ENCODE data around the gene ZNF530.

ZNF530 gene

DNA sequence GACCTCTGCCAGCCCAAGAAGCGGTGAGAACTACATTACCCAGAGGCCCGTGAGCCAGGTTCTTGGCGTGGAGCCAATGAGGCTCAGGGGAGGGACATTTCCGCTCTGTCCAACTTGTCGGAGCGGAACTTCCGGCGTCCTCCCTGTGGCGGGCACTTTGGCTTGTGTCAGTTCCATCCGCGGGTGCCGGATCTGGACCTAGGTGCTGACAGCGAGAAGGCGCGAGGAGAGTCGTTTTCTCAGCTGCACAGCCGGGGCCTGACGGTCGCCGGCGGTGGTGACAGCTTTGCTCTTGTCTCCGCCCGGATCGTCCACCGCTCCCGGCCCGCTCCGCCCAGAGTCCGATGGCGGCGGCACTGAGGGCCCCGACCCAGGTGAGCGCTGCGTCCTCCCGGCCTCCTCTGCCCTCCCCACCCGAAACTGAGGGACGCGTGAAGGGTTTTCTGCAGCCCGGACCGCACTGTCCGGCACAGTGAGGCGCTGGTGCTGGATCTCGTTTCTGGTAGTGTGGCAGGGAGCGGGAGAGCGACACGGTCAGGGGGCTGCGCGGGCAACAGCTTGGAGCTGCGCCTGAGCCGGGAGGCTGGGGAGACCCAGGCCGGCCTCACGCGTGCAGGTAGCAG is at the start of gene ZNF530:
TSS of gene ZNF530 (plus strand) at position 125 of the 623 bp plus-strand sequence. CDS start 4,461 bp downstream, outside the sequence.
- peak; percentile 67 for DNase-seq (ENCODE audit: low read depth, low spot score)

DNA sequence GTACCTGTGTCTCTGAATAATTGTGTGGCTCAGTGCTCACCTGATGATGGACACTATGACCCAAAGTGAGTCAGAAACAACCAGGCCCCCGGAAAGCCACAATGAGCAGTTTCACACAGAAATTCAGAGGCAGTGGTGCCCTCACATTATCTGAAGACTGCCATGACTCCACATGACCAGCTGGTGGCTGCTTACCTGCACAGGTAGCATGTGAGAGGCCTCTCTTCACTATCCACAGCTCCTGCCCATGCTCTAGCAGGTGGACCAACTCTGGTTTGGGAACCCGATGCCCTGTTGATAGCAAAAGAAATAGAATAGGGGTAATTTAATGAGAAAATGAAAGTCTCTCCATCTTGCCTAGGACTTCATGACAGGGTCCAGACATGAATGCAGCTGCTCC is 47.3 kb upstream of the ZNF530 start:
- DNase-seq (ENCODE audit: low read depth, low spot score): no peak

DNA sequence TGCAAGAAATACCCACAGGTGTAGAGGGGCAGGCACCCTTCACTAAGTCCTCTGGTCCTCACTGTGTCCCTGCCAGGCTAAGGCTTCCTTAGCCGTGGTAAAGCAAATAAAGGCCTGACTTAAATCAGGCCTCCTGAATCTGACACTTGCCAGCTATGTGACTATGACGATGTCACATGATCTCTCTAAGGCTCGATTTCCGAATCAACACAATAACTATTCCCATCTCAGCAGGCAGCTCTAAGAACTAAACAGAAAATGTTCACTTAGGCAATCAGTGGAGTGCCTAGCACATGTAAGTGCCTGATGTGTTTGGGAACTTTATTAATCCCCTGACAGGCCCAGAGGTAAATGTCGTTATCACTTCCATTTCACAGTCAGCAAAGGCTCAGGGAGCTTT is 42.0 kb upstream of the ZNF530 start:
- no peak for DNase-seq (ENCODE audit: low read depth, low spot score)

DNA sequence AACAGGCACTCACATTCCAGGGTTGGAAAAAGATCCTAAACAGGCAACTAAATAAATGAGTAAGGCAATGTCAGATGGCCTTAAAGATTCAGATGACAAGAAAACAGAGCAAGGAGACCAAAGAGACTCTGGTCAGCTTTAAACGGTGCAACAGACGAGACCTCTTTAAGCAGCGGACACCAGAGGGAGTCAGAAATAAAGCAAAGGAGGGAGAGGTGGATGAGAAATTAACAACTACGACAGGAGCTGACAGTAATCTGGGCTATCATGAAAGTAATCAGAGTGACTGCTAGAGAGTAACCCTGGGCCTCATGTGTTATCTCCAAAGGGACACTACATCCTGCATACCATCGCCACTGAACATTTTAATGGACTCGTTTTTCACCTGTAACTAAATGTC is 41.2 kb upstream of the ZNF530 start:
- no peak for DNase-seq (ENCODE audit: low read depth, low spot score)

DNA sequence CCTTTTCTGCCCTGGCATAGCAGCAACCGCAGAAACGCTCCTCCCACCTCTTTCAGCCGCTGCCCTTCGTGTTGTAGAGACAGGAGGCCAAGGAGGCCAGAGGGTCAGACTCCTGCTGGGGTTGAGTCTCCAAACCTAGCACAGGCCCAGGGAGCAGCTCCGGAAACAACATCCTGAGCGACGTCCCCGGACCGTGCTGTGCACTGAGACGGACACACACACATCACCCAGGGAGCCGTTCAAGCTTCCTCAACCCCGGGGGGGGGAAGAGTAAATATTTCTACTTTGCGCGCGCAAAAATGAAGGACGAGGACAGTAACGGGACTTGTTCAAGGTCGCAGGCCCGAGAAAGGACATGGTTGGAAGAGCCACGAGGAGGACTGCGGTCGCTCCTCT is 40.7 kb upstream of the ZNF530 start:
- DNase-seq (ENCODE audit: low read depth, low spot score): no peak

DNA sequence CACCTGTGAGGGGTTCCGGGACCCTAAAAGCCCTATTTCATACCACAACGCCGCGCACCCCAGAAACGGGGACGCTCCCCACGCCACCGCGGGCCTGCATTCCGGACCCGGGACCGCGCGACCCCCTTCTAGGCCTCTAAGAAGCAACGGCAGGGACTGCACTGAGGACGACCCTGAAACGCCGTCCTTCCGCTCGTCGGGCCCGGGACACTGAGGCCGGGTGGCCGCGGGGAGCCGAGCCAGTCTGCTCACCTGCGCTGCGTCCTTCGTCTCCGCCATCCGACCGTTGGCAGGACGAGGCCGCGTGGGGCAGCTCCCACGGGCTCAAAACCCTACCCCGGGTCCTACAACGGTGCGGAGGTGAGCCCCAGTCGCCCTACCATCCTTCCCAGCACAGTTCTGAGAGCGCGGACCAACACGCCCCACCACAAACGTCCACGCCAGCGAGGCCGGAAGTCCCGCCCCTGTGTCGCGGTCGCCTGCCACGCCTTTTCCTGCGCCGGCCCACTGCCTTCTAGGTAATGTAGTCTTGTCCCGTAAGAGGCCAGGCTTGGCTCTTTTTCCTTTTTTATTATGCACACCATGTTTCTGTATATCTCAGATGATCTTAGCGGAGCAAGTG is 40.2 kb upstream of the ZNF530 start, which contains the start of gene ZNF550:
TSS of gene ZNF550 (minus strand) at position 460 of the 622 bp plus-strand sequence. CDS start at position 279, 181 bp downstream.
- DNase-seq (ENCODE audit: low read depth, low spot score): peak; percentile 76

DNA sequence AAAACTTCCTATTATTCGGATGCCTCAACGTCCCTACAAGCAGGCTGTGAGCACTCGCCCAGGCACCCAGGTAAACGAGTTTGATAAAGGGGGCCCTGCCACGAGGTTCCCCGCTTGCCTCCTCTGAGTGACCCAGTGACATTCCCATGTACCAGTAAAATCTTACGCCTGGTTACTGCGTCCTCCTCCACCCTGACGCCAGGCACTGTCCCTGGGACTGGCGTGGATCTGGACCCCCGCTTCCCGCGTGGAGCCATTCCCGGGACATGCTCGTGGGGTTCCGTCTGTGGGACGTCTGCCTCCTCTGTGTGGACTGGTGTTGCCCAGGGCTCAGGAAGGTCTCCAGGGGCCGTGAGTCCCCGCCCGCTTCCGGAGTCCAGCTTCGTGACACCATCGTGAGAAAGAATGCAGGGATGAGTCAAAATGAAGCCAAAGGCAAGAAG is 39.6 kb upstream of the ZNF530 start:
- no peak for DNase-seq (ENCODE audit: low read depth, low spot score)

DNA sequence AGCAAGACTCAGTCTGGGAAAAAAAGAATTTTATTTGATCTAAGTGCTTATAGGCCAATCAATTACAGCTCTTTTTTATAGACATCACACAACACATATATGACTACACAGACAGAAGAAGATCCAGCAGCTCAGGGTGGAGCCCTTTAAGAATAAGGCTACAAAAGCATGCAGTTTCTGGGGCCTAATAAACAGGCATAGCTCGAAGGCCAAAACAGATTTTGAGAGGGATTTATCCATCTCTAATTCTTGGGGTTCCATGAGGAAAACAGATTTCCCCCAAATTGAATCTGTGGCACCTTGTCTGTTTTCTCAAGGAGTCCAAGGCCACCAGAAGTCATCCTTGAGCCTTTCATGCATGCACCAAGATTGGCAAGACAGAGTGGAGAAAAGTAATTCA is 36.1 kb upstream of the ZNF530 start:
- DNase-seq (ENCODE audit: low read depth, low spot score): no peak

DNA sequence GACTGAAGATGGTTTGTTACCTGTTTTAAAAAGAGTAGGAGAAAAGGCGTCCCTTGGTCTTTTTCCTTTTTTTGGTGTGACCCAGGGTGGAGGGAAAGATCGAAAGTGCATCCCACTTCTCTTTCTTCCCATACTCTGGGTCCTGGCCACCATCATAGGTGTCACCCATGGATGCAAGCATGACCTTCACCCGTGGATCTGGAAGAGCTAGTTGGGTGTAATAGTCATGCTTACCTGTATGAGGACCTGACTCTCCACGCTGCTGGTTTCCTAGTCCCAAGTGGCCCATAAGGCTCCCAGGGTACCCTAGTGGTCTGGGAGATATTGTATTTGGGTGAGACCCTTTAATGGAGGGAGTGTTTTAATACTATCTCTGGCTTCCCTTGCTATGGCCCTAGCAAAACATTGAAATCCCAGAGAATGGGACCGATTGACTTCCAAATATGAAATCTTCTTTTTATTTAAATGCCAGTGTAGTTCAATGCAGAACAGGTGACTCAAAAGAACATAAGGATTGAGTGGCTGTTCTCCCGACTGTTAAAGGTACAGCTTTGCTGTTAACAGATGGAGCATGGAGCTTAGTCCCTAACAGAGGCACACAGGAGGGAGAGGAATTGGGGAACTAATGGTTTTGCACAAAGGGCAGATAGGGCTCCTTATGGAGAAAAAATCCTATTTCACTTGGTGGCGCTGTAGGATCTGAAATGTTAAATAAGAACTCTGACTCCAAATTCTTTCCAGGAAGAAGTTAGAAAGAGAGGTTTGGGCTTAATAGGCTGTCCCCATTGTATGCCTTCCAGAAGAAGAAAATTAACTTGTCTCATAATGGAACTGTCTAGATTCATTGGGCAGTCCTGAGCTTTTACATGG is 33.1 kb upstream of the ZNF530 start:
- DNase-seq (ENCODE audit: low read depth, low spot score): no peak

DNA sequence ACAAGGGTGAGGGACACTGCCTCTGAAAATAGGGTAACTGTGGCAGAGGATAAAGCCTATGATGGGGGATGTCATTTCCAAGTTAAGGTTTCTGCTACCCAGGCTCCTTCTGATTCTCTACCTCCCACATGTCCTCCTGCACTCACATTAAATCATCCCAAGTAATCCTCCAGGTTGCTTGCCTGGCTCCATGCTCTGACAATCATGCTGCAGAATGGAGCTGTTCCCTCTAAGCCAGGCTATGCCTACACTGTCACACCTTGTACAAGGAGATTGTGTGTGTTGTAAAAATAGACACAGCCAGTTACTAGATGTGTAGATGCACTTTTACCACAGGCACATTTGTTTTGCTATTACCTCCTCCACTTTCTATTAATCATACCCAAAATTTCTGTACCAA is 29.0 kb upstream of the ZNF530 start:
- no peak for DNase-seq (ENCODE audit: low read depth, low spot score)

DNA sequence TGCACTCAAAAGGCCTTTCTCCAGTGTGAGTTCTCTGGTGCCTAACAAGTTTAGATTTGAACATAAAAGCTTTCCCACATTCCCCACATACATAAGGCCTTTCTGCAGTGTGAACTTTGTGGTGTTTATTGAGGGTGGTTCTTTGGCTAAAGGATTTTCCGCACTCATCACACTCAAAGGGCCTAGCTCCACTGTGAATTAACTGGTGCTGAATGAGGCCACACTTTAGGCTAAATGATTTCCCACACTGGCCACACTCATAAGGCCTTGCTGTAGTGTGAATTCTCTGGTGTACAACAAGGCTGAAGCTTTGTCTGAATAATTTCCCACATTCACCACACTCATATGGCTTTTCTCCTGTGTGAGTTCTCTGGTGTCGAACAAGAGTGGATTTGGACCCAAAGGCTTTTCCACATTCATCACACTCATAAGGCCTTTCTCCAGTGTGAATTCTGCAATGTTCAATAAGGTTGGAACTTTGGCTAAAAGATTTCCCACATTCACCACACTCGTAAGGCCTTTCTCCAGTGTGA is 27.2 kb upstream of the ZNF530 start:
- DNase-seq (ENCODE audit: low read depth, low spot score): no peak

DNA sequence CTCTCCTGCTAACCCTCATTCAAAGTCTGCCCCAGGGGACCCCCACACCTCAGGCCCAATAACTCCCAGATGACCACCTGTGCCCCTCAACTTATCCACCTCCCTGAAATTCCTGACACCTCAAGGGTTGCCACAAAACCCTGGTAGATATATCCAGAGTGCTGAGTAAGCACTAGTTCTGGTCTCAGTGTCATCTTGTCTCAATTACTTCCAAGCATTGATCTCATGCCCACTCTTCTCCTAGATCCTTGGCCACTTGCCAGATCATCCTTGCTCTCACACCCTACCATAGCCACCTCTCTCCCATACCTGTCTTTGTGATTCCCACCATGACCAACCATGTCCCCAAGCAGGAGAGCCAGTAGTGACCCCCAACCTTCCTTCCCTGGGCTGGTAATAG is 23.0 kb upstream of the ZNF530 start:
- no peak for DNase-seq (ENCODE audit: low read depth, low spot score)

DNA sequence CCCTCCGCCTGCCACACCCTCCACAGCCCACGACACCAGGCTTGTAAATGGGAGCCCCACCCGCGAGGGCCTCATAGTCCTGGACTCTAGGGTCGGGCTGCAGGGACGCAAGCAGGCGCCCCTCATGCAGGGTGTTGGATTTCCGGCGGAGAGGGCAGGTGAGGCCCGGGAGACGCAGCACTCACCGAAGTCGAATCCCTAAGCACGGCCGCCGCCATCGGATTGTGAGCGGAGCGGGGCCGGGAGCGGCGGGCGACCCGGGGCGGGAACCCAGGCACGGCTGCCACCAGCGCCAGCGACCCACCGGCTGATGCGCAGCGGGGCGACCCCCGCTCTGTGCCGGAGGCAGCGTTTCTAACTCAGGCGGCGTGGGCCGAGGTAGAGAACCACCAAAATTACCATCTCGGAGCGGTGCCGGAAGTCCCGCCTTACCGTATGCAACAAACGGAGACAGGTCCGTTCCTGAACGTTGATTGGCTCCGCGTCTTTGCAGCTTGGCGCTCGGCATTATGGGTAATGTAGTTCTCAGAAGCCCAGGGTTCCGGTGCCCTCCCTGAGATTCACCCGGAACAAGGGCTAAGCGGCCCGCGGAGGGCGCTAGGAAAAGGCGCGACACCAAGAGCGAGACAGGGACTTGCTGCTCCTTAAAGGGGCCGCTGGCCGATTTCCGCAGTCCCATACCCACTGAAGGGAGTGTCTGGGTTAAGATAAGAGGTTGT is 21.0 kb upstream of the ZNF530 start, which contains the start of gene ZNF416:
TSS of gene ZNF416 (minus strand) at position 425 of the 719 bp plus-strand sequence. CDS start at position 218, 207 bp downstream.
- peak; percentile 93 for DNase-seq (ENCODE audit: low read depth, low spot score)

DNA sequence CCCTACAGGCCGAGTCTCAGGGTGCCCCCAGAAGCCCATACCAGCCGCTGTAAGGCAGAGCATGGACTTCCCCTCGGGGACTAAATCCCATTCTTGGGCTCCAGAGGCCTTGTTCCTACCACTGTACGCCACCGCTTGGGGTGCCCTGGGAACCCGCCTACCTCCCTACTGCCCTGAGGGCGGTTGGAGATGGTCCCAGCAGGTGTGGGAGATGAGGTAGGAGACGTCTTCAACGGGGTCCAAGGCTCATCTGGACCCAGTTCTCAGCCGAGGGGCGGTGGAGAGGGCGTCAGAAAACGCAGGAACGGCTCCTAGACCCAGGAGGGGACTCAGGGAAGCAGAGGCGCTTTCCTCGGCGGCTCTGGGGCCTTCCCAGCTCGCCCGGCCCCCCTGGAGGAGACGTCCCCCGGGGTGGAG is 16.6 kb upstream of the ZNF530 start:
- DNase-seq (ENCODE audit: low read depth, low spot score): no peak

DNA sequence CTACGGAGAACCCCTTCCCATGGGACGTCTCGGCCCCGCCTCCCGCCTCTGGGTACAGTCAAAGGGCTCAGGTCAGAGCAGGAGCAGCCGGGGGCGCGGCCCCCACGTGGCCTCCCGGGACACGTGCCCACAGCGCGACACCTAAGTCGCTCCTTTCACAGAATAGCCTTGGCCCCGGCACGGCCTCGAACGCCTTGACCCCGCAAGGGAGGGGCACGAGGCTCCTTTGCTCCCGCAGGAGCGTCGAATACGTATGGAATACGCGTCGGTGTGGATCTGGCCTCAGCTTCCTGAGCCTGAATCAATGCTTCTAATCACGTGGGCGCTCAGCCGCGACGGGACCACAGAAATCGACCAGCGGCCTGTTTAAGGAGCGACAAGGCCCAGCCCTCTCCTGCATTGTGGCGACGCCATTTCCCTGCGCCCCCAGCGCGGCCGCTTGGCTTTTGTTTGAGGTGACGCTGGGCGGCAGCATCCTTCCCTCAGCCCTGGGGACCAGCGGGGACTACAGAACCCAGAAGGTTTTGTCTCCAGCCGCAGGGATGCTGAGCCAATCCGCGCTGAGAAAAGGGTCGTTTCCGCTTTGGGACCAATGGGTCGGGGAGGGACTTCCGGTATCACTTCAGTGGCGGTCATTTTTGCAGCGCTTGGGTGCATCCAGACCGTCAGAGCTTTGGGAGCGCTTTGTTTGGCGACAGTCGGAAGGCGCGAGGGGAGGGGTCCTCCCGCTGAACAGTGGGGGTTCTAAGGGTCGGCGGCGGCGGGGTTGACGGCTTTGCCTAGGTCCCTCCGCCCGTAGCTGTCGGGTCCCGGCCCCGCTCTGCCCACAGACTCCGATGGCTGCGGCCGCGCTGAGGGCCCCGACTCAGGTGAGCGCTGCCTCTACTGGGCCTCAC is 15.9 kb upstream of the ZNF530 start, which contains the start of gene ZIK1:
TSS of gene ZIK1 (plus strand) at position 625 of the 896 bp plus-strand sequence. CDS start at position 837, 212 bp downstream.
- DNase-seq (ENCODE audit: low read depth, low spot score): peak; percentile 72

DNA sequence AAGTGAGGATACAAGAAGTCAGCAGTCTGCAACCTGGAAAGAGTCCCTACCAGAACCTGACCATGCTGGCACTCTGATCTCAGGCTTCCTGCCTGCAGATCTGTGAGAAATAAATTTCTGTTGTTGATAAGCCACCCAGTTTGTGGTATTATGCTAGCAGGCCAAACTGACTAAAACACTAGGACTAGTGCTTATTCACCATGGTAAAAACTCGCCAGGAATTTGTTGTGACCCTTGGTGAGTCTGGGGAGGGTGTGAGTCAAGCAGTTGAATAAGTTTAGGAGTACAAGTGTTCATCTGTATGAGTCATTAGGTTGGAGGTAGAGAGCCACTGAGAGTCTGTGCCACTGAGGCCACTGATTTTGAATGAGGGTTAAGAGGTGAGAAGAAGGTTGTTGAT is 12.2 kb upstream of the ZNF530 start:
- DNase-seq (ENCODE audit: low read depth, low spot score): no peak

DNA sequence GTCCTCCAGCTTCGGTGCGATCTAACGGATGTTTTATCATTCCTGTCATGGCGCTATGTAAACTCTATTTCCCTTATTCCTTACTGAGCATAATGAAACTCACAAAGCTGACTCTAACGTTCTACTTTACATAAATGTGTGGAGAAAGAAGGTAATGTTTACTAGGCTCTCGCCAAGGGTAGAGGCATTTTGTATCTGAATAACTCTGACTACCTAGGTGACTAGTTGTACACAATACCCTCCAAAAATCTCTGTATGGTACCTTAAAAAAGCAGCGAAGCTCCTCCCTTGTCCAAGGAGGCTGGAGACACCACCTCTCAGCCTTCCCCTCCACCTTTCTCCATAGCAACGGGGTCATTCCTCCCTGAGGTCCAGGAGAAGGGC is 316 bp upstream of the ZNF530 start:
- DNase-seq (ENCODE audit: low read depth, low spot score): no peak

DNA sequence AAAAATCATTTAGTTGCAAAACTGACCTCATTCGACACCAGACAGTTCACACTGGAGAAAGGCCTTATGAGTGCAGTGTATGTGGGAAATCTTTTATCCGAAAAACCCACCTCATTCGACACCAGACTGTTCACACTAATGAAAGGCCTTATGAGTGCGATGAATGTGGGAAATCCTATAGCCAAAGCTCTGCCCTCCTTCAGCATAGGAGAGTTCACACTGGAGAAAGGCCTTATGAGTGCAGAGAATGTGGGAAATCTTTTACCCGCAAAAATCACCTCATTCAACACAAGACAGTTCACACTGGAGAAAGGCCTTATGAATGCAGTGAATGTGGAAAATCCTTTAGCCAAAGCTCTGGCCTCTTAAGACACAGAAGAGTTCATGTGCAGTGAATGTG is 7.2 kb downstream of the ZNF530 start:
- no peak for DNase-seq (ENCODE audit: low read depth, low spot score)

DNA sequence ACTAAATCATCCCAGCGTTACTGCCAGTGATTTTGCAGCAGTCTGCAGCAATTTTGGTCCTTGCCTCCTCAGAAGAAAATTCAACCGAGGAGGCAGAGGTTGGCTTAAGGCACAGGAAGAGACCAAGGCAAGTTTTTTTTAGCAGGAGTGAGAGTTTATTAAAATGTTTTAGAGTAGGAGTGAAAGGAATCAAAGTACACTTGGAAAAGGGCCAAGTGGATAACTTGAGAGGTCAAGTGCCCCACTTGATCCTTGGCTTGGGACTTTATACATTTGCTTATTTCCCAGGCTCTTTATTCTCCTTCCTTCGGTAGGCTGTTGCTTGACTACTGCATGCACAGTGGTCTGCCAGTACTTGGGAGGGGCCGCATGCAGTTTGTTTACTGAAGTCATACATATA is 11.4 kb downstream of the ZNF530 start:
- DNase-seq (ENCODE audit: low read depth, low spot score): no peak

Data from activated CD4-positive, CD25-positive, alpha-beta regulatory T cell treated with anti-CD3 and anti-CD28 coated beads, Interleukin-2, amount 50 U/mL, for 16 hours (primary cell).